ENCODE results near the gene MYOT. TPM values are rescaled to one million over a fixed set of nuclear protein-coding genes. Genes with fewer than 3 reads are reported as not detected.

The MYOT gene
- total RNA-seq, 1 experiment from 2014 or later = not detected

DNA sequence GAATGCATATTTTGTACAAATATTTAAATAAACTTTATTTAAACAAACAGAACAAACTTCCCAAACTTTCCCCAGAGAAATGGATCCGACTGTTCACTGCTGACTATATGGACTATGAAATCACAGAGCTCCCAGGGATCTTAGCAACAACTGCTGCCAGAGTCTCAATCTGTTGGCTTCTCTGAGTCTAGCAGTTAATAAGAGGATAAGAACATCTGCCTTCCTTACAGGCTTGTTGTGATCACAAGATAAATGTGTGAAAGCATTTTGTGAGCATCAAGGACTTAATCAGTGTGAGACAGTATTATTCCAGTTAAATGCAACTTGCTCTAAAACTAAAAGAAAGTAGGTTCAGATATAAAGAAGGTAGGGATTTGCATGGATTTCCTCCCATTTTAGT lies 31.4 kb upstream of the MYOT start:
- no peaks in the 10 kb centered on the region for H4K20me1 ChIP-seq (ENCODE audit: insufficient read depth)
- H2AFZ ChIP-seq = no peak overlapping the region
- no peaks in the 10 kb centered on the region for H3K9me2 ChIP-seq (ENCODE audit: insufficient read depth)
- H3K27ac ChIP-seq = no peak overlapping the region
- CTCF ChIA-PET = no interaction called here
- H3K36me3 ChIP-seq (ENCODE audit: low read depth) = no peaks in the 10 kb centered on the region
- H3K79me2 ChIP-seq (ENCODE audit: low read depth) = no peaks in the 10 kb centered on the region
- no peaks in the 10 kb centered on the region for H3K27me3 ChIP-seq (ENCODE audit: insufficient read depth, low read depth)
- no TSS peak for BruUV-seq (replicated peaks)
- no peaks in the 10 kb centered on the region for H3K9me3 ChIP-seq (ENCODE audit: insufficient read depth, low read depth)
- H3K4me2 ChIP-seq = no peak overlapping the region
- intact Hi-C loops (cut with micrococcal nuclease; ENCODE audit: unreplicated experiment) = no loop called here
- peaks cover 19% of the 10 kb centered on the region for H3F3A ChIP-seq (ENCODE audit: insufficient read depth, low read depth)
- no peak overlapping the region for H3K4me3 ChIP-seq
- DNase-seq = no peak
- peaks cover 32% of the 10 kb centered on the region for H3K4me1 ChIP-seq (replicated peaks; ENCODE audit: insufficient read depth)
- POLR2A ChIA-PET (ENCODE audit: unreplicated experiment) = no interaction called here
- TF ChIP-seq, protein P1, sequence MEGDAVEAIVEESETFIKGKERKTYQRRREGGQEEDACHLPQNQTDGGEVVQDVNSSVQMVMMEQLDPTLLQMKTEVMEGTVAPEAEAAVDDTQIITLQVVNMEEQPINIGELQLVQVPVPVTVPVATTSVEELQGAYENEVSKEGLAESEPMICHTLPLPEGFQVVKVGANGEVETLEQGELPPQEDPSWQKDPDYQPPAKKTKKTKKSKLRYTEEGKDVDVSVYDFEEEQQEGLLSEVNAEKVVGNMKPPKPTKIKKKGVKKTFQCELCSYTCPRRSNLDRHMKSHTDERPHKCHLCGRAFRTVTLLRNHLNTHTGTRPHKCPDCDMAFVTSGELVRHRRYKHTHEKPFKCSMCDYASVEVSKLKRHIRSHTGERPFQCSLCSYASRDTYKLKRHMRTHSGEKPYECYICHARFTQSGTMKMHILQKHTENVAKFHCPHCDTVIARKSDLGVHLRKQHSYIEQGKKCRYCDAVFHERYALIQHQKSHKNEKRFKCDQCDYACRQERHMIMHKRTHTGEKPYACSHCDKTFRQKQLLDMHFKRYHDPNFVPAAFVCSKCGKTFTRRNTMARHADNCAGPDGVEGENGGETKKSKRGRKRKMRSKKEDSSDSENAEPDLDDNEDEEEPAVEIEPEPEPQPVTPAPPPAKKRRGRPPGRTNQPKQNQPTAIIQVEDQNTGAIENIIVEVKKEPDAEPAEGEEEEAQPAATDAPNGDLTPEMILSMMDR (conservative IDR thresholded peaks at IDR 0.05) = no peak
- no peak for TF ChIP-seq EZH2 (IDR thresholded peaks at IDR 0.05; ENCODE audit: low read depth)

DNA sequence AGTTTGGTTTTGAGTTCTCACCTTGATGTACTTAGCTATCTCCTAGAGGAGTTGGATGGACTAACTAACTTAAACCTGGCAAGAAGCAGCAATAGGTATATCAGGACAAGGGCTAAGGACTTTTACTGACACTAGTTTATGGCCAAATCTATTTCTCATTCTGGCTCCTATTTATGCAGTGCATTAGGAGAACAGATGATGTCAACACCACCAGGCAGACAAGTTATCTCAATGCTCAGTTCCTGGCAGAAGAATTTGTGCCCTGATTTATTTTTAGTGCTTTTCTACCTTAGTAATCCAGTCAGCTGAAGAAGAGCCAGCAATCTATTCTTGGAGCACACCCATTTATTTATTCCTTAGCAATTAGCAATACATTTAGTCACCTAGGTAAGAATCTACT lies 30.7 kb upstream of the MYOT start:
- H3K27me3 ChIP-seq (ENCODE audit: insufficient read depth, low read depth) = no peaks in the 10 kb centered on the region
- no peak for TF ChIP-seq EZH2 (IDR thresholded peaks at IDR 0.05; ENCODE audit: low read depth)
- TF ChIP-seq, protein P1 (conservative IDR thresholded peaks at IDR 0.05) = no peak
- ChIA-PET CTCF (no interaction called here), POLR2A (ENCODE audit: unreplicated experiment) (no interaction called here)
- H3K9me3 ChIP-seq (ENCODE audit: insufficient read depth, low read depth) = no peaks in the 10 kb centered on the region
- no peak overlapping the region for H3K27ac ChIP-seq
- no peak overlapping the region for H2AFZ ChIP-seq
- H3K4me3 ChIP-seq = no peak overlapping the region
- H3K79me2 ChIP-seq (ENCODE audit: low read depth) = no peaks in the 10 kb centered on the region
- no peak for DNase-seq
- no peaks in the 10 kb centered on the region for H3K36me3 ChIP-seq (ENCODE audit: low read depth)
- H3K9me2 ChIP-seq (ENCODE audit: insufficient read depth) = no peaks in the 10 kb centered on the region
- H4K20me1 ChIP-seq (ENCODE audit: insufficient read depth) = no peaks in the 10 kb centered on the region
- intact Hi-C loops (cut with micrococcal nuclease; ENCODE audit: unreplicated experiment) = no loop called here
- H3F3A ChIP-seq (ENCODE audit: insufficient read depth, low read depth) = peaks cover 19% of the 10 kb centered on the region
- no peak overlapping the region for H3K4me2 ChIP-seq
- BruUV-seq (replicated peaks) = no TSS peak
- H3K4me1 ChIP-seq (replicated peaks; ENCODE audit: insufficient read depth) = peaks cover 30% of the 10 kb centered on the region

DNA sequence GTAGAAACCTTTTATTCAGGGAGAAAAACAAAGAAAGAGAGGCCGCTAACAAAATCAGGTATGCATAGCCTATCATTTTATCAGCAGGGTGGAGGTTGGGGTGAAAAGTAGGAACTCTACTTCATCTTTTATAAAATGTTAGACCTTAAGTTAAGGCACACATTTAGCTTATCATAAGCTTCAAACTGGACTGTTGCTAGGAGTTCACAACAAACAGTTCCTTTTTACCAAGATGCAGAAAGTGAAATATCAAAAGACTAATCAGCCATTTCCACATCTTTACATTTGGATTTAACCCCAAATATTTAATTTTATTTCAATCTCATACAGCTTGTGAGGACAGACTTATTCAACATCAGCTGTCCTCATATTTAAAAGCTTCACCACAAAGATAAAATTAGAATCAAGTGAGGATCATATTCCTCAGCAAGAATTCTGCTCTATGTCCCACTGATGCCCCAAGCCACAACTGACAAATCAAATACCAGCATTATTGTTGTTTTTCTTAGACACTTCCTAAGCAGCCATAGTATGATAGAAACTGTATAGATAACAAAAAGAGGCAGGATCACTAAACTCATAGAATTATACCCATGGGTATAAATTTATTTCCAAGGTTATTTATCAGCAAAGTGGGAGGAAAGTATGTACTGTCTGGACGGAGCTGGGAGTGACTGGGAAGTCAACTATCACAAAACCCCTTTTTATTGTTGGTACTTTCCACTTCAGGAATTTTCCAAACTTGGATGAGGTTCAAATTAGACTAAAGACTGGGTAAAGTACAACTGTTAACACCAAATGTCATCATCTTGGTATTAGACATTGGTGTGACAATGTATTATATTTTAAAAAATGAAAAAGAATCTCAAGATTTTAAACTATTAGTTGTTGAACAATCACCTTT lies 29.9 kb upstream of the MYOT start:
- Histone ChIP-seq H3F3A (ENCODE audit: insufficient read depth, low read depth) (peaks cover 17% of the 10 kb centered on the region), H3K27ac (no peak overlapping the region), H3K79me2 (ENCODE audit: low read depth) (no peaks in the 10 kb centered on the region), H3K27me3 (ENCODE audit: insufficient read depth, low read depth) (no peaks in the 10 kb centered on the region), H3K4me2 (no peak overlapping the region), H3K4me1 (replicated peaks; ENCODE audit: insufficient read depth) (peaks cover 22% of the 10 kb centered on the region), H3K9me3 (ENCODE audit: insufficient read depth, low read depth) (no peaks in the 10 kb centered on the region), H2AFZ (no peak overlapping the region), H3K9me2 (ENCODE audit: insufficient read depth) (no peaks in the 10 kb centered on the region), H3K4me3 (no peak overlapping the region), H3K36me3 (ENCODE audit: low read depth) (no peaks in the 10 kb centered on the region), H4K20me1 (ENCODE audit: insufficient read depth) (no peaks in the 10 kb centered on the region)
- ChIA-PET CTCF (no interaction called here), POLR2A (ENCODE audit: unreplicated experiment) (no interaction called here)
- BruUV-seq (replicated peaks) = no TSS peak
- DNase-seq = no peak
- TF ChIP-seq, protein P1 (conservative IDR thresholded peaks at IDR 0.05) = no peak
- TF ChIP-seq EZH2 (IDR thresholded peaks at IDR 0.05; ENCODE audit: low read depth) = no peak
- intact Hi-C loops (cut with micrococcal nuclease; ENCODE audit: unreplicated experiment) = no loop called here
